GM19463 (cell line): ENCODE measurements around the gene GDPD3.

ENCODE experiments used
- ATAC-seq: cut with Tn5 transposase; IDR thresholded peaks from one replicate; pipeline ENCODE4 v1.9.1; 2021; ENCODE audit warnings: mild to moderate bottlenecking, moderate library complexity; ENCODE audit not compliant: unreplicated experiment

Gene GDPD3

GRCh38 chr16:30060836-30061554 is 52.3 kb downstream of the GDPD3 start:
- no peak for ATAC-seq

- ATAC-seq = no peak
These were observed 53.0 kb downstream of the GDPD3 start for GRCh38 chr16:30060346-30060745.

- ATAC-seq = no peak
These were observed 58.3 kb downstream of the GDPD3 start for GRCh38 chr16:30054959-30055553.
